ENCODE measurements around the gene PAPPA. TPM values are rescaled to one million over a fixed set of nuclear protein-coding genes. Genes with fewer than 3 reads are reported as not detected.

The PAPPA gene
- total RNA-seq, 2 donors from 2014 or later: 7.4 to 17.4 TPM

GRCh38 chr9:116267021-116267420, 113.4 kb downstream of the PAPPA start:
- no peak for TF ChIP-seq CTCF (IDR thresholded peaks at IDR 0.05)
- Histone ChIP-seq H3K4me3 (no peak overlapping the region), H3K36me3 (peaks cover 3% of the 10 kb centered on the region), H3K27me3 (replicated peaks; ENCODE audit: insufficient read depth) (no peaks in the 10 kb centered on the region), H3K4me1 (ENCODE audit: control insufficient read depth in 1 of 2, low read depth in 2 of 2) (no peaks in the 10 kb centered on the region), H3K27ac (no peak overlapping the region), H3K9me3 (no peaks in the 10 kb centered on the region)
- ATAC-seq (ENCODE audit: insufficient number of reproducible peaks, low FRiP score, low read depth) (no peak), DNase-seq (ENCODE audit: low spot score) (no peak)

DNA sequence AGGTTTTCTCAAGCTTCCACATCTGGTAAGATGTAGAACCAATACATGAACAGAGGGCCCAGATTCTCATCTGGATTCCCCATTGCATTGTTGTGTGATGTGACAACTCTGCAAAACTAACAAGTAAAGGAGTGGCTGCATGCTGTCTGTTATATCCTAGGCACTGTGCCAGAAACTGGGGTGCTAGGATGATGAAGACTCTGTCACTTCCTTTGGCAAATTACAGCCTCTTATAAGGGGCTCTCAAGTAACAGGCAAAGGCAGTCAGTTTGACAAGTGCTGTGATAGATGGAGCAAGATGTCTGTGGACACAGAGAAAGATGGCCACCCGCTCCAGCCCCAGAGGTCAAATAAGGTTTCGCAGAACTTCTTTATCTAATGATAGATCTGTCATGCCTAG, 115.7 kb downstream of the PAPPA start:
- DNase-seq (ENCODE audit: low spot score) (no peak), ATAC-seq (ENCODE audit: insufficient number of reproducible peaks, low FRiP score, low read depth) (no peak)
- Histone ChIP-seq H3K4me3 (no peak overlapping the region), H3K27ac (no peak overlapping the region), H3K4me1 (ENCODE audit: control insufficient read depth in 1 of 2, low read depth in 2 of 2) (no peaks in the 10 kb centered on the region), H3K9me3 (no peaks in the 10 kb centered on the region), H3K36me3 (no peaks in the 10 kb centered on the region), H3K27me3 (replicated peaks; ENCODE audit: insufficient read depth) (no peaks in the 10 kb centered on the region)
- TF ChIP-seq CTCF (IDR thresholded peaks at IDR 0.05): no peak

- no peaks in the 10 kb centered on the region for H3K4me1 ChIP-seq (ENCODE audit: control insufficient read depth in 1 of 2, low read depth in 2 of 2)
- no peaks in the 10 kb centered on the region for H3K27me3 ChIP-seq (replicated peaks; ENCODE audit: insufficient read depth)
- no peak overlapping the region for H3K4me3 ChIP-seq
- DNase-seq (ENCODE audit: low spot score) (no peak), ATAC-seq (ENCODE audit: insufficient number of reproducible peaks, low FRiP score, low read depth) (no peak)
- no peaks in the 10 kb centered on the region for H3K9me3 ChIP-seq
- no peaks in the 10 kb centered on the region for H3K36me3 ChIP-seq
- no peak overlapping the region for H3K27ac ChIP-seq
- no peak for TF ChIP-seq CTCF (IDR thresholded peaks at IDR 0.05)
These were observed 117.0 kb downstream of the PAPPA start for GRCh38 chr9:116270546-116270945.

DNA sequence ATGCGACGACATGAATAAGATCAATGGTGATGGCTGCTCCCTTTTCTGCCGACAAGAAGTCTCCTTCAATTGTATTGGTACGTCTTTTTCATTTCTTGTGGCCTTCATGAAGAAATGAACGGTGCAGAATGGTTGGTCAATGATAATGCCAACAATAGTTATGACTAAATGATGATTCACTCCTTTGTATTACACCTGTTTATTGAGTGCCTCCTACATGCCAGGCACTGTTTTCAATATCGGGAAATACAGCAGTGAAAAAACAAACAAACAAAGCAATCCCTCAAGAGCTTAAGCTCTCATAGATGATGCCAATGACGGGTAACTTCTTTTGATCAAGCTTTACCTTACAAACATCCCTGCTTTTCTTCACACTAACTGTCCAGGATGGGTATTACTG, 117.7 kb downstream of the PAPPA start:
- no peak for TF ChIP-seq CTCF (IDR thresholded peaks at IDR 0.05)
- DNase-seq (ENCODE audit: low spot score) (no peak), ATAC-seq (ENCODE audit: insufficient number of reproducible peaks, low FRiP score, low read depth) (no peak)
- Histone ChIP-seq H3K36me3 (no peaks in the 10 kb centered on the region), H3K27me3 (replicated peaks; ENCODE audit: insufficient read depth) (no peaks in the 10 kb centered on the region), H3K9me3 (no peaks in the 10 kb centered on the region), H3K4me3 (no peak overlapping the region), H3K27ac (no peak overlapping the region), H3K4me1 (ENCODE audit: control insufficient read depth in 1 of 2, low read depth in 2 of 2) (no peaks in the 10 kb centered on the region)

- Histone ChIP-seq H3K27ac (no peak overlapping the region), H3K27me3 (replicated peaks; ENCODE audit: insufficient read depth) (no peaks in the 10 kb centered on the region), H3K4me1 (ENCODE audit: control insufficient read depth in 1 of 2, low read depth in 2 of 2) (no peaks in the 10 kb centered on the region), H3K9me3 (no peaks in the 10 kb centered on the region), H3K36me3 (no peaks in the 10 kb centered on the region), H3K4me3 (no peak overlapping the region)
- TF ChIP-seq CTCF (IDR thresholded peaks at IDR 0.05): no peak
- DNase-seq (ENCODE audit: low spot score) (no peak), ATAC-seq (ENCODE audit: insufficient number of reproducible peaks, low FRiP score, low read depth) (no peak)
These were observed 118.4 kb downstream of the PAPPA start for GRCh38 chr9:116271991-116272390.

All from thoracic aorta (tissue), 2 donors.